Vagina (tissue), 2 donors: ENCODE data around the gene ZNF839.

Source experiments
- POLR2A ChIP-seq, 2 donors: fragments of 450-650 bp; IDR thresholded peaks; one replicate each; pipeline ENCODE4 v1.6.1; 2017; ENCODE audit warnings: antibody characterized with exemption in 2 of 2, mild to moderate bottlenecking in 2 of 2, moderate library complexity in 2 of 2
- POLR2AphosphoS5 ChIP-seq, 2 donors: sonication (generic); formaldehyde crosslinking; IDR thresholded peaks; one replicate each; pipeline ENCODE4 v1.9.0; 2017; ENCODE audit warnings: antibody characterized with exemption in 2 of 2, mild to moderate bottlenecking in 2 of 2, low read depth in 1 of 2; ENCODE audit not compliant: insufficient read depth in 1 of 2
- TF ChIP-seq, protein P1 (sequence below), 3 experiments: fragments of 450-650 bp in 2 of 3; fragments of 200-600 bp in 1 of 3; sonication (generic) in 1 of 3; IDR thresholded peaks; one replicate each; pipeline ENCODE4 v1.5.1; 2017 to 2019; ENCODE audit warnings: antibody characterized with exemption in 3 of 3, mild to moderate bottlenecking in 2 of 3, moderate library complexity in 2 of 3

DNA sequence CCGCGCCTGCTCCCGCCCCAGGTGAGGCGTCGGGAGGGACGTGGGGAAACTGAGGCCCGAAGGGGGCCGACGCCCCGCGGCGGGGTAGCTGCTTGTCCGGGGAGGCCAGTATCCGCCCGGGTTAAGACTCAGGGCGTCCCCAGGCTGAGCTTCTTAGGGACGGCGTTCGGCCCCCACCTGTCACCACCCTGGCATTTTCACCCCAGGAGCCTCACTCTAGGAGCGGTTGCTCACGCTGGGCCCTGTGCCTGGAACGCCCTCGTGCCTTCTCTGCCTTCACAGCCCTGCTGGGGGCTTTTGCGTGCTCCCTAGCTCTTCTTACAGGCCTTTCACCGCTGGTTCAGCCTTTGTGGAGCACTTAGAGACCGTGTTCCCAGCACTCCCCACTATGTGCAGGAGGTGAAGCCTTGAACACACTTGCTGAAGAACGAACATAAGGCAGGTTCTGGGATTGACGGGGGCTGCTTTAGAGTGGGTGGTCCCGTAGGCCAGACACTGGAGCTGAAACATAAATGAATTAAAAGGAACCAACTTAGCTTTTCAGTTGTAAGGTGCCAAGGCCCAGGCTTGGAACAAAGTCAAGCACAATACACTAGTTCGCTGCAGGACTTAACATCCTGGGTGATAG is 601 bp downstream of the ZNF839 start:
- TF ChIP-seq POLR2AphosphoS5 (IDR thresholded peaks at IDR 0.05; ENCODE audit: insufficient read depth in 1 of 2, low read depth in 1 of 2) (no peak), POLR2A (IDR thresholded peaks at IDR 0.05) (no peak)
- TF ChIP-seq, protein P1, sequence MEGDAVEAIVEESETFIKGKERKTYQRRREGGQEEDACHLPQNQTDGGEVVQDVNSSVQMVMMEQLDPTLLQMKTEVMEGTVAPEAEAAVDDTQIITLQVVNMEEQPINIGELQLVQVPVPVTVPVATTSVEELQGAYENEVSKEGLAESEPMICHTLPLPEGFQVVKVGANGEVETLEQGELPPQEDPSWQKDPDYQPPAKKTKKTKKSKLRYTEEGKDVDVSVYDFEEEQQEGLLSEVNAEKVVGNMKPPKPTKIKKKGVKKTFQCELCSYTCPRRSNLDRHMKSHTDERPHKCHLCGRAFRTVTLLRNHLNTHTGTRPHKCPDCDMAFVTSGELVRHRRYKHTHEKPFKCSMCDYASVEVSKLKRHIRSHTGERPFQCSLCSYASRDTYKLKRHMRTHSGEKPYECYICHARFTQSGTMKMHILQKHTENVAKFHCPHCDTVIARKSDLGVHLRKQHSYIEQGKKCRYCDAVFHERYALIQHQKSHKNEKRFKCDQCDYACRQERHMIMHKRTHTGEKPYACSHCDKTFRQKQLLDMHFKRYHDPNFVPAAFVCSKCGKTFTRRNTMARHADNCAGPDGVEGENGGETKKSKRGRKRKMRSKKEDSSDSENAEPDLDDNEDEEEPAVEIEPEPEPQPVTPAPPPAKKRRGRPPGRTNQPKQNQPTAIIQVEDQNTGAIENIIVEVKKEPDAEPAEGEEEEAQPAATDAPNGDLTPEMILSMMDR (IDR thresholded peaks at IDR 0.05) = no peak
